8988T (cell line): ENCODE results near the gene SELENOI.
"Not testable (repeated sequence)": the region's sequence is repeated elsewhere in the genome, so short reads cannot be mapped to it uniquely, and the experiment has no call there.

Experiments used
- DNase-seq: peaks from one replicate; pipeline ENCODE4 v3.0.0; 2011

The SELENOI gene

GRCh38 chr2:26359886-26360473, 14.0 kb downstream of the SELENOI start:
- DNase-seq, result no peak

- no peak for DNase-seq
Measured at GRCh38 chr2:26363323-26363722, 17.4 kb downstream of the SELENOI start.

GRCh38 chr2:26363958-26364357, 18.0 kb downstream of the SELENOI start:
- no peak for DNase-seq

GRCh38 chr2:26364669-26365068, 18.7 kb downstream of the SELENOI start:
- no peak for DNase-seq

GRCh38 chr2:26366957-26367356, 21.0 kb downstream of the SELENOI start:
- no peak for DNase-seq

- DNase-seq, result not testable (repeated sequence)
Measured at GRCh38 chr2:26369664-26370063, 23.7 kb downstream of the SELENOI start.

- DNase-seq, result not testable (repeated sequence)
Measured at GRCh38 chr2:26370909-26371308, 25.0 kb downstream of the SELENOI start.

- no peak for DNase-seq
Measured at GRCh38 chr2:26376799-26377198, 30.9 kb downstream of the SELENOI start.

- DNase-seq, result no peak
Measured at GRCh38 chr2:26380281-26380680, 34.3 kb downstream of the SELENOI start.

GRCh38 chr2:26382564-26382963, 36.6 kb downstream of the SELENOI start:
- DNase-seq, result no peak

- no peak for DNase-seq
Measured at GRCh38 chr2:26384183-26384582, 38.2 kb downstream of the SELENOI start.

- no peak for DNase-seq
Measured at GRCh38 chr2:26384597-26384996, 38.7 kb downstream of the SELENOI start.

GRCh38 chr2:26387189-26387588, 41.2 kb downstream of the SELENOI start:
- no peak for DNase-seq

GRCh38 chr2:26394694-26395093, 48.8 kb downstream of the SELENOI start:
- DNase-seq, result no peak

- DNase-seq, result no peak
Measured at GRCh38 chr2:26395394-26395793, 49.5 kb downstream of the SELENOI start.

GRCh38 chr2:26396734-26397298, 50.9 kb downstream of the SELENOI start:
- DNase-seq, result no peak

GRCh38 chr2:26399771-26400376, 53.9 kb downstream of the SELENOI start:
- no peak for DNase-seq

- no peak for DNase-seq
Measured at GRCh38 chr2:26400723-26401122, 54.8 kb downstream of the SELENOI start.

GRCh38 chr2:26401739-26402541, 56.0 kb downstream of the SELENOI start, which contains the start of gene DRC1:
Gene DRC1 (plus strand): TSS chr2:26401920. CDS start chr2:26401990, 70 bp downstream.
- peak; percentile 38 for DNase-seq

GRCh38 chr2:26407526-26407925, 61.6 kb downstream of the SELENOI start:
- DNase-seq, result no peak

- no peak for DNase-seq
Measured at GRCh38 chr2:26409785-26410184, 63.8 kb downstream of the SELENOI start.

GRCh38 chr2:26410764-26411243, 64.9 kb downstream of the SELENOI start:
- no peak for DNase-seq

GRCh38 chr2:26411419-26411818, 65.5 kb downstream of the SELENOI start:
- DNase-seq, result no peak
